ENCODE measurements around the gene KRTAP5-4.

- no peak for TF ChIP-seq POLR2A (IDR thresholded peaks at IDR 0.05)
- TF ChIP-seq CTCF (IDR thresholded peaks at IDR 0.05): no peak
Measured at GRCh38 chr11:1671658-1672057, 49.7 kb upstream of the KRTAP5-4 start.
